GM12878 (cell line): Measurements from ENCODE around the gene TYSND1. TPM values are rescaled to one million over a fixed set of nuclear protein-coding genes. Genes with fewer than 3 reads are reported as not detected.

Experiments
- ATAC-seq: fragments of 200-7000 bp; cut with Tn5 transposase; 3 replicates; pipeline ENCODE4 v1.9.1; 2020; ENCODE audit warnings: mild to moderate bottlenecking, moderate library complexity
- BruUV-seq: library from RNA; stranded (reverse); fragments of 400-500 nt; replicated peaks from 2 replicates; lab custom pipeline; 2021; lab: Mats Ljungman, UMichigan
- CTCF ChIA-PET: fragments of 300-600 bp; sonication (Branson Sonifier 250); formaldehyde crosslinking; extraction: SDS; loops from one replicate; lab custom pipeline; 2021; ENCODE audit warnings: inconsistent platforms; lab: Yijun Ruan, JAX
- POLR2A ChIA-PET: fragments of 350-600 bp; formaldehyde crosslinking; extraction: SDS; loops from one replicate; lab custom pipeline; 2021; ENCODE audit warnings: inconsistent platforms; lab: Charles Lee
- RAD21 ChIA-PET: fragments of 300-600 bp; sonication (Branson Sonifier 250); formaldehyde crosslinking; loops from one replicate; lab custom pipeline; 2023; ENCODE audit warnings: antibody characterized with exemption; ENCODE audit not compliant: unreplicated experiment; lab: Charles Lee
- SMC1A ChIA-PET: fragments of 300-600 bp; sonication (Branson Sonifier 250); formaldehyde crosslinking; loops from one replicate; lab custom pipeline; 2023; ENCODE audit not compliant: unreplicated experiment, uncharacterized antibody; lab: Charles Lee
- DNase-seq: peaks from one replicate; pipeline ENCODE4 v3.0.0-alpha.2; 2011; ENCODE audit warnings: low read depth, low spot score
- FAIRE-seq: peaks from 3 replicates; lab custom pipeline; 2011; peaks lifted over from hg19 to GRCh38; lab: Jason Lieb, UNC
- H2AFZ ChIP-seq: 2 replicates; pipeline ENCODE4 v1.6.0; 2011; ENCODE audit warnings: low read depth, low read length, control low read depth; ENCODE audit not compliant: control insufficient read depth
- H3K27ac ChIP-seq: 2 replicates; pipeline ENCODE4 v1.5.1; 2011; ENCODE audit warnings: control low read depth; ENCODE audit not compliant: control insufficient read depth, insufficient read depth
- H3K27me3 ChIP-seq, 2 experiments: replicated peaks in 1 of 2; 2 replicates each; pipeline versions ENCODE4 v1.6.0 to v1.6.1; 2011; ENCODE audit warnings: low read length in 1 of 2; ENCODE audit not compliant: control insufficient read depth in 2 of 2, insufficient read depth in 2 of 2
- H3K36me3 ChIP-seq, 2 experiments: 2 replicates each; pipeline ENCODE4 v1.5.1; 2011; ENCODE audit warnings: low read length in 1 of 2; ENCODE audit not compliant: control insufficient read depth in 2 of 2, insufficient read depth in 2 of 2
- H3K4me1 ChIP-seq: 2 replicates; pipeline ENCODE4 v1.6.1; 2011; ENCODE audit warnings: mild to moderate bottlenecking, low read length, moderate library complexity, mixed read lengths; ENCODE audit not compliant: control insufficient read depth, insufficient read depth
- H3K4me2 ChIP-seq: 2 replicates; pipeline ENCODE4 v1.6.0; 2011; ENCODE audit warnings: control low read depth; ENCODE audit not compliant: control insufficient read depth, insufficient read depth
- H3K4me3 ChIP-seq: fragments of 200-600 bp; sonication (generic); 2 replicates; pipeline ENCODE4 v1.5.1; 2016
- H3K79me2 ChIP-seq: 2 replicates; pipeline ENCODE4 v1.6.0; 2011; ENCODE audit warnings: low read length; ENCODE audit not compliant: control insufficient read depth, insufficient read depth
- H3K9ac ChIP-seq: 2 replicates; pipeline ENCODE4 v1.8.0; 2011; ENCODE audit warnings: low read length, control low read depth, mixed read lengths; ENCODE audit not compliant: control insufficient read depth, insufficient read depth
- H3K9me3 ChIP-seq: replicated peaks from 3 replicates; pipeline ENCODE4 v1.5.1; 2011; ENCODE audit warnings: mild to moderate bottlenecking, low read length; ENCODE audit not compliant: control insufficient read depth, insufficient read depth
- H4K20me1 ChIP-seq: 2 replicates; pipeline ENCODE4 v1.6.0; 2011; ENCODE audit not compliant: control insufficient read depth, insufficient read depth
- CBFB ChIP-seq: IDR thresholded peaks from 2 replicates; pipeline ENCODE4 v1.6.1; 2016; ENCODE audit warnings: antibody characterized with exemption, low read depth
- FOXM1 ChIP-seq: IDR thresholded peaks from 2 replicates; pipeline ENCODE4 v1.6.1; 2012; ENCODE audit warnings: low read depth, mild to moderate bottlenecking, inconsistent platforms, low read length, moderate library complexity
- GATAD2B ChIP-seq: fragments of 450-650 bp; conservative IDR thresholded peaks from 2 replicates; pipeline ENCODE4 v1.6.1; 2017; ENCODE audit warnings: low read depth, mild to moderate bottlenecking, moderate library complexity
- HCFC1 ChIP-seq: fragments of 150-350 bp; IDR thresholded peaks from 2 replicates; pipeline ENCODE4 v1.6.1; 2014; ENCODE audit warnings: low read length
- LARP7 ChIP-seq: fragments of 450-650 bp; IDR thresholded peaks from 2 replicates; pipeline ENCODE4 v1.6.1; 2017; ENCODE audit warnings: mild to moderate bottlenecking
- MTA3 ChIP-seq: IDR thresholded peaks from 2 replicates; pipeline ENCODE4 v1.6.1; 2012; ENCODE audit warnings: low read length, inconsistent platforms, borderline replicate concordance
- NFYB ChIP-seq: IDR thresholded peaks from 2 replicates; pipeline ENCODE4 v1.6.1; 2011; ENCODE audit warnings: low read depth, mild to moderate bottlenecking, low read length, improper control_type of control experiment, moderate library complexity; ENCODE audit not compliant: insufficient read depth
- NKRF ChIP-seq: fragments of 450-650 bp; conservative IDR thresholded peaks from 2 replicates; pipeline ENCODE4 v1.6.1; 2017; ENCODE audit warnings: mild to moderate bottlenecking, moderate library complexity
- ZNF24 ChIP-seq: fragments of 450-650 bp; IDR thresholded peaks from 2 replicates; pipeline ENCODE4 v1.6.1; 2017; ENCODE audit warnings: antibody characterized with exemption, mild to moderate bottlenecking
- WGBS: methylation state at CpG from one replicate; pipeline ENCODE4 v1.1.6; 2016; ENCODE audit warnings: low lambda C conversion rate; ENCODE audit not compliant: insufficient replicate concordance, insufficient coverage; ENCODE audit errors: missing lambda C conversion rate; 5-methylcytosine and 5-hydroxymethylcytosine counted together
- in situ Hi-C: fragments of 300-500 bp; cut with MboI; formaldehyde crosslinking; loops from 9 replicates; pipeline ENCODE4 v1.14.3; 2018; ENCODE audit warnings: mixed read lengths
- intact Hi-C: fragments of 100-400 bp; cut with micrococcal nuclease; formaldehyde crosslinking; loops from one replicate; pipeline ENCODE4 v1.14.2; 2022; ENCODE audit not compliant: unreplicated experiment
- polyA plus RNA-seq, 11 experiments: library from polyadenylated mRNA; depleted of rRNA in 4 of 11; unstranded in 6 of 11; stranded (reverse) in 5 of 11; fragments of >200 nt; fragmentation: Nextera tagmentation in 4 of 11; fragmentation: Illumina TruSeq in 1 of 11; extraction: Ambion mirVana in 4 of 11; extraction: Trizol in 1 of 11; gene quantifications; 1 replicate in 1 of 11; 2 replicates in 10 of 11; pipeline versions ENCODE4 v1.2.1 to v1.2.3, GENCODE V29; 2011 to 2016; ENCODE audit warnings: inconsistent platforms in 2 of 11, missing spikeins in 2 of 11, low read depth in 1 of 11
- total RNA-seq, 4 experiments: library from RNA; depleted of rRNA in 3 of 4; stranded (reverse); fragments of >200 nt in 3 of 4; fragmentation: Illumina TruSeq in 1 of 4; extraction: Trizol in 1 of 4; gene quantifications; 2 replicates each; pipeline versions ENCODE4 v1.2.1 to v1.2.3, GENCODE V29; 2013 to 2021
- TF ChIP-seq, protein P1 (sequence below): IDR thresholded peaks from 2 replicates; pipeline ENCODE4 v1.6.1; 2012; ENCODE audit warnings: low read length, inconsistent platforms

TYSND1 gene
- total and polyA plus RNA-seq, 10 of the 15 experiments (the other 5 are each of a cell fraction or from before 2014, with no cell fraction given) = 1.9 to 21.4 (median 12.0) TPM

- FAIRE-seq (no peak), DNase-seq (no peak), ATAC-seq (no peak)
- Histone ChIP-seq H3K27me3 (no peaks in the 10 kb centered on the region), H3K4me3 (no peak overlapping the region), H3K4me1 (peaks cover 3% of the 10 kb centered on the region; the same call in 1 of the 2 replicates), H3K36me3 (peaks cover 0 to 2% of the 10 kb centered on the region in 2 experiments; a peak in 2 of 4 replicates), H3K9ac (no peak overlapping the region), H3K4me2 (no peak overlapping the region), H3K9me3 (no peaks in the 10 kb centered on the region), H2AFZ (no peak overlapping the region), H3K79me2 (peaks cover 14% of the 10 kb centered on the region), H3K27ac (no peak overlapping the region), H4K20me1 (no peaks in the 10 kb centered on the region; the same call in none of the 2 replicates)
- 100% methylated on average over 5 of the region's 5 CpGs for WGBS
- ChIA-PET CTCF (no interaction called here), RAD21 (no interaction called here), SMC1A (interaction anchor here (3.3 kb wide), 1 partner anchor 24 kb away, joined by 9 read pairs; no protein-coding TSS in a partner anchor), POLR2A (no interaction called here)
- no TSS peak for BruUV-seq
- TF ChIP-seq ZNF24 = peak; percentile 73; the same call in 1 of the 2 replicates
- no peak for TF ChIP-seq NKRF
- no peak for TF ChIP-seq LARP7
- TF ChIP-seq MTA3 = no peak
- no peak for TF ChIP-seq GATAD2B
- in situ Hi-C loops = no loop called here
- intact Hi-C loops = no loop called here
These were observed 6.2 kb downstream of the TYSND1 start for GRCh38 chr10:70140297-70140696.

DNA sequence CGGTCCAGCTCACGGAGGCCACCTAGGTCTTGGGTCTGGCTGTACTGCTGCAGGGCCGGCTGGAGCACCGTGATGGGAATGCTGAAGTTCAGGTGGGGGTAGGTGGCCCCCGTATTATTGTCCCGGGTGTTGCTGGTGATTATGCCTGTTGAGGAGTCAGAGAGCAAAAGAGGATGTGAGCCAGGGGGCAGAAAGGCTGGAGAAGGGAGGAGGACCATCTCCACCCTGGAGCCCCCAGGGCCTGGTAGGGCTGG is 6.6 kb downstream of the TYSND1 start:
- CTCF ChIA-PET = no interaction called here
- intact Hi-C loops = no loop called here

More for the DNA sequence above, 6.6 kb downstream of the TYSND1 start:
- H3K4me2 ChIP-seq = no peak overlapping the region
- SMC1A ChIA-PET = interaction anchor here (3.3 kb wide), 1 partner anchor 24 kb away, joined by 9 read pairs; no protein-coding TSS in a partner anchor
- no peaks in the 10 kb centered on the region for H3K27me3 ChIP-seq
- TF ChIP-seq FOXM1 (no peak), NFYB (no peak), HCFC1 (no peak), CBFB (no peak)
- TF ChIP-seq, protein P1, sequence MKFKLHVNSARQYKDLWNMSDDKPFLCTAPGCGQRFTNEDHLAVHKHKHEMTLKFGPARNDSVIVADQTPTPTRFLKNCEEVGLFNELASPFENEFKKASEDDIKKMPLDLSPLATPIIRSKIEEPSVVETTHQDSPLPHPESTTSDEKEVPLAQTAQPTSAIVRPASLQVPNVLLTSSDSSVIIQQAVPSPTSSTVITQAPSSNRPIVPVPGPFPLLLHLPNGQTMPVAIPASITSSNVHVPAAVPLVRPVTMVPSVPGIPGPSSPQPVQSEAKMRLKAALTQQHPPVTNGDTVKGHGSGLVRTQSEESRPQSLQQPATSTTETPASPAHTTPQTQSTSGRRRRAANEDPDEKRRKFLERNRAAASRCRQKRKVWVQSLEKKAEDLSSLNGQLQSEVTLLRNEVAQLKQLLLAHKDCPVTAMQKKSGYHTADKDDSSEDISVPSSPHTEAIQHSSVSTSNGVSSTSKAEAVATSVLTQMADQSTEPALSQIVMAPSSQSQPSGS = no peak
- in situ Hi-C loops = no loop called here
- H3K4me3 ChIP-seq = no peak overlapping the region
- no TSS peak for BruUV-seq
- POLR2A ChIA-PET = no interaction called here
- 94% methylated on average over 6 of the region's 6 CpGs for WGBS
- H3K9me3 ChIP-seq = no peaks in the 10 kb centered on the region
- ATAC-seq = no peak
- H3K27ac ChIP-seq = no peak overlapping the region
- H3K4me1 ChIP-seq = peaks cover 3% of the 10 kb centered on the region; the same call in 1 of the 2 replicates
- DNase-seq = no peak
- peaks cover 11% of the 10 kb centered on the region for H3K79me2 ChIP-seq
- no peak overlapping the region for H3K9ac ChIP-seq
- no peak for FAIRE-seq
- H4K20me1 ChIP-seq = no peaks in the 10 kb centered on the region; the same call in none of the 2 replicates
- RAD21 ChIA-PET = no interaction called here
- peaks cover 0 to 2% of the 10 kb centered on the region in 2 experiments; a peak in 2 of 4 replicates for H3K36me3 ChIP-seq
- no peak overlapping the region for H2AFZ ChIP-seq
